HG02678 (cell line): ENCODE results near the gene ARHGAP22.

Source experiments
- ATAC-seq: cut with Tn5 transposase; IDR thresholded peaks from one replicate; pipeline ENCODE4 v1.9.1; 2021; ENCODE audit warnings: mild to moderate bottlenecking, moderate library complexity; ENCODE audit not compliant: unreplicated experiment

The ARHGAP22 gene

DNA sequence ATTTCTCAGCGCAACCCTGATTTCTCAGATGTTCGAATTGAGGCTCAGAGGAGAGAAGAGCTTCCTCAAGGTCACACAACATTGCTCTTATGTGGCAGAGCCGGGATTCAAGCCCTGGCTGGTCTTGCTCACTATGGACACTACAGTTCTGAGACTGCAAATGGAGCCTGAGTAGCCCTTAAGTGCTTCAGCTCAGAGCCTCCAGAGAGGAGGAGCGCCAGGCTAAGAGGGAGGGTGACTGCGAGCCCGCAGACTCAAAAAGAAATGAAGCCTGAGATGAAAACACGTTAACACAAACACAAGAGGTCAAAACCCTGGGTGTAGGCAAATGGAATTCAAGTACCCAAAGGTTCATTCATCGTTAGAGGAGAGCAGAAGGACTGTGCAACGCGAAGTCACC lies 13.9 kb downstream of the ARHGAP22 start:
- no peak for ATAC-seq

- ATAC-seq: no peak
Measured at GRCh38 chr10:48589266-48589665, 15.6 kb downstream of the ARHGAP22 start.

- ATAC-seq: no peak
Measured at GRCh38 chr10:48587819-48588218, 17.1 kb downstream of the ARHGAP22 start.

GRCh38 chr10:48587101-48587500 lies 17.8 kb downstream of the ARHGAP22 start:
- no peak for ATAC-seq

- ATAC-seq: no peak
Measured at GRCh38 chr10:48582970-48583369, 21.9 kb downstream of the ARHGAP22 start.

GRCh38 chr10:48580236-48580635 lies 24.6 kb downstream of the ARHGAP22 start:
- ATAC-seq: no peak

DNA sequence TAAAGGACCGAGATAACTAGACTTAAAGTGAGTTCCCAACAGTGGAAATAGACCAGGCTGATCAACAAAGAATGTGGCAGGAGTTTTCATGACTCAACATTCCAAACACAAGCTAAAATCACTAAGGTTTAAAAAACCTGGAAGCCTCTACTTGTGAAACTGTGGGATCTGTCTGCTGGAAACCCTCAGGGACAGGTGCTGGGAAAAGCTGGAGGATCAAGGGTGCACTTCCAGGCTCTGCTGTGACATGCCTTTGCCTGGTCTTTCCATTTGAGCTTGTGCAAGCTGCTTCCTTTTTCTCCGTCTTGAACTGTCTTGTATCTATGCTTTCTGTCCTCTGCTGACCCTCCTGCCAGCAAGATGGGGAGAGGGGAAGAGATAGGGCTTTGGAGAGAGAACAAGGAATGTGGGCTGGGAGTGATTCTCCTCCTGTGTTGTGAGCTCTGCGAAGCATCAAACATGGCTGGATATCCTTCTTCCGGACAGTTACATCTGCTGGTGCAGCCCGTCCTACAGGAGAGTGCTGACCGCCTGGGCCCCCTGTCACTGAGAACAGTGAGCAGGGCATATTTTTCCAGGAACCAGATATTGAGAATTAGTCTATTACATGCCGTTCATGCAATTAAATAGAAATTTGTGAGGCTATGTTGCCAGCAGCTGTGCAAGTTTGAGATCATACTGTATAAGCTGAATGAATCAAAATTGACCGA lies 25.5 kb downstream of the ARHGAP22 start:
- no peak for ATAC-seq

- ATAC-seq: no peak
Measured at GRCh38 chr10:48577158-48577557, 27.7 kb downstream of the ARHGAP22 start.

DNA sequence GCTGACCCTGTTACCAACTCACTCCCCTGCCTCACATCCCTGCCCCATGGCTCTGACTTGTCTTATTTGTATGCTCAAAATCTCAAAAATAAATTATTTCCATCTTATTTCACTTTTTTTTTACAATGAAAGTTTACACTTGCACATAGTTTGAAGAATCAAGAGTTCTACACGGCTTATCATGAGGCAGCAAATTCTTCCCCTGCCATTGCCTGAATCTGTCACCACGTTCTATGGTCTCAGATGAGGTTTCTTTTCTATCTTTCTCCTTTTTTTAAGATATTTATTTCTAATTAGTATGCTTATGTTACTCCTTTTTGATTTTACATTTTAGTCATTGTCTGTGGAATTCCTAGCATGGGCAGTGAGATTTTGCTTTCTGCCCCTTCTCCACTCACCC lies 28.4 kb downstream of the ARHGAP22 start:
- no peak for ATAC-seq

DNA sequence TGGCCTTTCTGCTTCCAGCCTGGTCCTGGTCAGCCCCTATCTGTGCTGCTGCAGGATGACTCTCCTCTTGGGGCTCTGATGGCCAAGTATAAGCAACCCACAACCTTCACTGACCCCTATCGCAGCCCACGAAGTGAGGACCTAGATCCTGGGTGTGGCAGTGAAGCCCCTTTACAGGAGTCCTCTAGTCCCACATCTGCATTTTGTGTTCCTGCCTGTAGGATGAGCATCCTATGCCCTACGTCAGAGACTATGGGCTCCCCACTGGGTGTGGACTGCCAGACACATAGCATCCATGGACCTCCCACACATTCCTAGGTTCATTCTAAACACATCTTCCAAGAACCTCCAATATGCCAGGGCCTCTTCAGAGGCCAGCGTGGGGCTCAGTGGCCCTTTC lies 29.0 kb downstream of the ARHGAP22 start:
- ATAC-seq: no peak

DNA sequence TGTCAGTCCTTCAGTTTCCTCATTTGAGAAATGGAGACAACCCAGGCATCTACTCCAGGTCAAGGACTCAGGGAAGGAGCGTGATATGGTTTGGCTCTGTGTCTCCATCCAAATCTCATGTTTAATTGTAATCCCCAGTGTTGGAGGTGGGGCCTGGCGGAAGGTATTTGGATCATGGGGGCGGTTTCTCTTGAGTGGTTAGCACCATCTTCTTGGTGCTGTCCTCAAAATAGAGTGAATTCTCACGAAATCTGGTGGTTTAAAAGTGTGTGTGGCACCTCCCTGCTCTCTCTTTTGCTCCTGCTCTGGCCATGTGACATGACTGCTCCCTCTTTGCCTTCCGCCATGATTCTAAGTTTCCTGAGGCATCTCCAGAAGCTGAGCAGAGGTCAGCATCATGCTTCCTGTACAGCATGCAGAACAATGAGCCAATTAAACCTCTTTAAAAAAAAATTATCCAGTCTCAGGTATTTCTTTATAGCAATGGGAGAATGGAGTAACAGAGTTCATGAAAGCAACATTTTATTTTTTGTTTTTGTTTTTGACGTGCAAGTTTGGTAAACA lies 30.0 kb downstream of the ARHGAP22 start:
- ATAC-seq: no peak

DNA sequence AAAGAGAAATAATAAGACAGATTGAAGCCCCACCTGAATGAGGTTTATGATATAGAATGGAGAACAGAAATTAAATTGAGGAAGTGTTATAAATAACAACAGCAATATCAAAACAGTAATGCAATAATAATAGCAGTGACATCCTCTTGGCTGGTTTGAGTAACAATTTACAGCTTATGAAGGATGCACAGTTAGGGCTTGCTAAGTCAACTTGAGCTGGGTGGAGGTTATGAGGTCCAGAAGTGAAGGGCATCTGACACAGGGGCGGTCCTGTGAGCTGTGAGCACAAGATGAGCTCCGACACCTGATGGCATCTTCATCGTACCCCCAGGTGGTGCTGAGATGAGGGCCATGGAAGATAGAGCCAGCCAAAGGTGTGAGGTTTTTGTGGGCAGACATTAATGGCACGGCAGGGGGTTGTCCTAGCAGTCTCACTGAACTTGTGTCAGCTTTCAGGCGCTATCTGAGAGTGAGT lies 30.5 kb downstream of the ARHGAP22 start:
- ATAC-seq: no peak

DNA sequence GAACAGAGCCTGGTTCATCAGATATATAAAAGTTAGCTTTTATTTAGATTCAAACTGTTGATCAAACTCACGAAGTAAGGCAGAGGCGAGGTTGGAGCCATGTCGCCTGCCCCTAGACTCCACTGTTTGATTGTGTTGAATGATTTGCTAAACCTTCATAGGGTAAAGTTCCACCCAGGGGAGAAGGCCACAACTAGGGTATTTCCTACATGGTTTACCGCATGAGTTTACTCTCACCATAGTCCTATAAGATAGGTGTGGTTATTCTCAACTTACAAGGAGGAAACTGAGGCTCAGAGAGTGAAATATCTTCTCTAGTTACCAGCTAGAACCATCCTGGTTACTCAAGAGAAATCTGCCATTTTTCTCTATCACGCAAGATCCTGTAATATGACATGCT lies 31.8 kb downstream of the ARHGAP22 start:
- no peak for ATAC-seq

DNA sequence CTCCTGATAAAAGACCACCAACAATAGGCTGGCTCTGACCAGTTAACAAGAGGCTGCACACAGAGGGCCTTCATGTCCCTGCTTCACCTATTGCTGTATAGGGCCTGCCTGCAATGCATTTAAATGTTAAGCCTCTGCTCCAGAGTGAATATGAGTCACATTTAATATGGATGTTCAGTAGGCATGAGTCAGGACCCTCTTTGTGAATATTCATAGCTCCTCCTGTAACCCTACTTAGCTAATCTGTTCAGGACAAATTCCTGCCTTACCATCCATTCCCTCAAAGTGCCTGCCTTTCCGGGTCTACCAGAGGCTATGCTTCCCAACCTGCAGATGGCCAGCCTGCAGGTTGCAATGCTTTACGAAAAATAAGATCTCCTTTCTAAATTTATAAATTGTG lies 32.5 kb downstream of the ARHGAP22 start:
- no peak for ATAC-seq

DNA sequence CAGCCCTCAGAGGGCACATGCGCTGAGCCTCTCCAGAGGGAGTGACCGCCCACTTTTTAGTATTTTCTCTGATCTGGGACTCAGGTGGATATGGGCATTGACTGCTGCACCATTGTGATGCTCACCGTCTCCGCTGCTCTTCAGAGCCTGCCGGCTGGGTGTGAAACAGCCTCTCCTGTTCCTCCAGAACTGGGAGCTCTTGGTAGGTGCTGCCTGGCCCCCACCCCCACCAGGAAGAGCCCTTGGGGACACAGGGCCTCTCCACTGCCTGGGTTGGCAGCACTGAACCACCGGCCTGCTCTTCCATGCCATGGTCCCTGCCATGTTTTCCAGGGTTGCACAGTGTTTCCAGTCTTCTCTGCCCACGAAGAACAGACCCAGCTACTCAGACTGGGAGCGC lies 36.3 kb downstream of the ARHGAP22 start:
- ATAC-seq: no peak

DNA sequence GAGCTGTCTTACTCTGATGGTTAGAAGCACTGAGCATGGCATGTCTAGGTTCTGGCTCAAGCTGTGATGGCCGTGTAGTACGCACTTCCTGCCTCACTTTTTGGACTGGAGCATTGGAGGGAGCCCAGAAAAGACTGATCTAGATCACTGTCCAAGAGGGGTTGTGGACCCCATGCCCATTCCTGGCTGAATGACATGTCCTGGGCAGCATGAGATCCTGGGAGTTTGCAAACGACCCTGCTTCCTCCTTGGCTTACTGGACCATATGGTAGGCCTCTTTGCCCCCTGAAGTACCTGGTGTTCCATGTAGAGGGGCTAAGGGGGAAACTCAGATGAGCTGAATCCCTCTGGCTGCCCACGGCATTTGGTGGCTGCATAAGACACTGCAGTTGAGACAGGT lies 36.7 kb downstream of the ARHGAP22 start:
- ATAC-seq: no peak

DNA sequence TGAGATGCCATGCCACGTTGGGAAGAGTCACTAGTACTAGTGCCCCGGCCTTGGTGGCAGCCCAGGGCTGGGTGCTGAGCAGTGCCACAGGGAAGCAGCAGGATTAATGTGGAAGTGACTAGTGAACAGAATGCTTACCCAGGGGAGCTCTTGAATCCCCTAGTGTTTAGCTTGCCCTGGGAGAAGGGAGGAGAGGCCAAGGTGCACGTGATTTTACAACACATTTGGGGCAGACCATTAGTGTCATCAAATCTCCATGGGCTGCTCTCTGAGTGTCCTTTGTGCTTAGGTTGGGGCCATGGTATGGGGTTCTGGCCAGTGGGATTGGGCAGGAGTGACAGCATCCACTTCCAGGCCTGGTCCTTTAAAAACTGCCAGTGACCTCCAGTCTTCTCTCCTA lies 37.5 kb downstream of the ARHGAP22 start:
- no peak for ATAC-seq

DNA sequence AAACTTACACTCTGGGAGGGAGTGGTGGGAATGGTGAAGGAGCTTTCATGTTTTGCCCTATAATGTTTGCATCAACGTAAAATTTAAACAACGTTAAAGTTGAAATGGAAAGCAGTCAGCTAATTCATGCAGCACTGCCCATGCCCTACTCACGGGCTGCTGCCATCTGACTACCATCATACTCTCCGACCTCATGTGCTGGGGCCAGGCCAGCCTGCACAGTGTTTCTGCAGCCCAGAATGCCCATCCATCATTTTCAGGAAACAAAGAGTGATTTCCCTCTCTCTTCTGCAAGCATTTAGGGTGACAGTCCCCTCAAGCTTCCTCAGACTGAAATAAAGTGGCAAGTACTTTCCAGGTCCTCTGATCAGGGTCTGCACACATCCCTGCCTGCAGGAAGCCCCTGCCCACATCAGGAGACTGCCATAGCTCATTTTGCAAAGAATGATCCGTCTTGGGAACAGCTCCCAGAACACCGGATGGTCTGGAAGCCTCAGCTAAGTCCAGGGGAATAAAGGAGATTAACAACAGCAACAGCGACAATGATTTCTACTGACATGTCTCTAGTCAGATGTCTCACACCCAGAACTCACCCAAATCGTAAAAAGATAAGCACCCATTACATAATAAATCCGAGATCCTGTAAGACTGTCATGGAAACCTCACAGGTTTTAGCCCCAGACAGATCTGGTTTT lies 40.3 kb downstream of the ARHGAP22 start:
- no peak for ATAC-seq

- no peak for ATAC-seq
Measured at GRCh38 chr10:48557511-48558123, 47.3 kb downstream of the ARHGAP22 start.

DNA sequence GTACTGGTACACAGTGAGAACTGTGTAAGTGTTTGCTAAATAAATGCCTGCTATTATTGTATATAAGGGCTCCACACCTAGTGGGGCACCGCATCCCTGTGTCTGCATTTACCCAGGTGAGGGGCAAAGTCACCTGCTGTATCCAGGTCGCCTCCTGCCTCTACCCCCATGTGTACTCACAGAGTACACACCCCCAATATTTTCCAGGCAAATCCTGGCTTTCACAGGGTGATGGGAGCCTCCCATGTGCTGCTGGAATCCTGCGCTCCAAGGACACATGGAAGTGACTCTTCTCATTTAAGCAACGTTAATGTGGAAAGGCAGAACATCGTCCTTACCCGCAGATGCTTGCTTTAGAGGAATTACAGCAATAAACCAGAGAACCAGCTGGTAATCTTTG lies 48.2 kb downstream of the ARHGAP22 start:
- ATAC-seq: no peak

- no peak for ATAC-seq
Measured at GRCh38 chr10:48556065-48556464, 48.8 kb downstream of the ARHGAP22 start.
